GM18508 (cell line): ENCODE results near the gene MAN2B1.
"Not testable (repeated sequence)": the region's sequence is repeated elsewhere in the genome, so short reads cannot be mapped to it uniquely, and the experiment has no call there.

ENCODE experiments used
- ATAC-seq: cut with Tn5 transposase; IDR thresholded peaks from one replicate; pipeline ENCODE4 v1.9.1; 2021; ENCODE audit warnings: moderate number of reproducible peaks; ENCODE audit not compliant: insufficient read depth, unreplicated experiment

MAN2B1 gene

DNA sequence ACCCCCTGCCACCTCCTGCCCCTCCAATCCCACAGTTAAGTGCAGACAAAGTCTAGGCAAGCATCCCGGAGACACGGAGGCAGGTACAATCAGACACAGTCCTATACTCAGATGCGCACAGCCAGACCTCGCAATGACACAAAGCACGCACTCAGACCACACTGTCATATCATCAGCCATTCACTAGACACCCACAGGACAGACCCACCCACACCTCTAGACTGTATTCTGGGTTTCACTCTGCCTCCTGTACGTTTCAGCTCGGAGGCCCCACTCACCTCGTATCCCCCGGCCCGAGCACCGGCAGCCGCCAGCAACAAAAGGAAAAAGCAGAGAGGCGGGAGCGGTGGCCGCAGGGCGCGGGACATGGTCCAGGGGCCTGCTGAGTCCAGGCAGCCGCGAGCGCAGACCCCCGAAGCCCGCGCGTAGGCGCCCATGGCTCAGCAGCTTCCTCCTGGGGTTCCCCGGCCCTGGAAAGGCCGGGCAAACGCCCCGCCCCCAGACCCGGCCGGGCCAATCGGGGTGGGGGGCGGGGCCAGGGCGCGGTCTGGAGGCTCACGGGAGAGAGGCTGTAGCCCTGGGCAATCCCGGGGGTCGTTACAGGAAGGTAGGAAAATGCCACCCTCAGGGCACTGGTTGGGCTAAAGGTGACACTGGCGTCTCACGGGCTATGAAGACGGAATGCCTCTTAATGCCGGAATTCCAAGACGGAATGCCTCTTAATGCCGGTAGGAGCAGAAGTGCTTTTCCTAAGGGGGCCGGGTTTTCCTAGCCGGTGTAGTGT is at the start of gene MAN2B1, which contains the start of gene WDR83:
Gene MAN2B1 (minus strand): TSS at position 478 of the 784 bp plus-strand sequence. CDS start 41 bp downstream, at position 437.
Gene WDR83 (plus strand): TSS at position 543 of the 784 bp plus-strand sequence. CDS start 2,984 bp downstream, outside the sequence.
- ATAC-seq, result no peak

DNA sequence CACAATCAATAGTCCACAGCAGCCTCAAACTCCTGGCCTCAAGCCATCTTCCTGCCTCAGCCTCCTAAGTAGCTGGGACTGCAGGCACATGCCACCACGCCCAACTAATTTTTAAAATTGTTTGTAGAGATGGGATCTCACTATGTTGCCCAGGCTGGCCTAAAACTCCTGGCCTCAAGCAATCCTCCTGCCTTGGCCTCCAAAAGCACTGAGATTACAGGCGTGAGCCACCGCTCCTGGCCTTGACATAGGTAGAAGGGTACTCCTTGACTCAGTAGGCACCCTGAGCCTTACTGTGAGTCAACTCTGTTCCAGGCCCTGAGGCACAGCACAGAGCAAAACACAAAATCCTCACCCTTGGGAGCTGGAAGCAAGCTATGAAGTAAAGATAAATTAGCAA is 49.4 kb upstream of the MAN2B1 start:
- ATAC-seq, result no peak

DNA sequence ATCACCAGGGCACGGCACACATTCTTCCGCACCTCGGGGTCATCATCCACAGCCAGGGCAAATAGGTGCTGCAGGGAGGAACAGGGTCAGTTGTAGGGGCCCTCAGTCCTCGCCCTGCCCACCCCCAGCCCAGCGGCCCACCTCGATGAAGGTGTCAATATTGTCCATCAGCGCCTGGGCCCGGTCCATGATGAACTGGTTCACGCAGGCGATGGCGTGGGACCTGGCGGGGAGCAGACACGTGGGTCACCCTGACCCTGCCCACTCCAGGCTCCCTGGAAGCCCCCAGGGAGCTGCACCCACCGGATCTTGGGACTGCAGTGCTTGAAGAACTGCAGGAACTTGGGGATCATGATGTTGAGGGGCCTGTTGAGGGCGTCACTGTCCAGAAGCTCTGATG is 48.6 kb upstream of the MAN2B1 start:
- no peak for ATAC-seq

DNA sequence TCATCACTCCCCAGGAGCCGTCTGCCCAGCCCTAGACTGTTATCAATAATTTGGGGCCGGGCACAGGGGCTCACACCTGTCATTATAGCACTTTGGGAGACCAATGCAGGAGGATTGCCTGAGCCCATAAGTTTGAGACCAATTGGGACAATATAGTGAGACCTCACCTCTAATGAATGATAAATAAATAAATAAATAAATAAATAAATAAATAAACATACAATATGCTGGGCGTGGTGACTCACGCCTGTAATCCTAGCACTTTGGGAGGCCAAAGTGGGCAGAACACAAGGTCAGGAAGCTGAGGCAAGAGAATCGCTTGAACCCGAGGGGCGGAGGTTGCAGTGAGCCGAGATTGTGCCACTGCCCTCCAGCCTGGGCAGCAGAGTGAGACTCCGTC is 46.8 kb upstream of the MAN2B1 start:
- ATAC-seq, result not testable (repeated sequence)

DNA sequence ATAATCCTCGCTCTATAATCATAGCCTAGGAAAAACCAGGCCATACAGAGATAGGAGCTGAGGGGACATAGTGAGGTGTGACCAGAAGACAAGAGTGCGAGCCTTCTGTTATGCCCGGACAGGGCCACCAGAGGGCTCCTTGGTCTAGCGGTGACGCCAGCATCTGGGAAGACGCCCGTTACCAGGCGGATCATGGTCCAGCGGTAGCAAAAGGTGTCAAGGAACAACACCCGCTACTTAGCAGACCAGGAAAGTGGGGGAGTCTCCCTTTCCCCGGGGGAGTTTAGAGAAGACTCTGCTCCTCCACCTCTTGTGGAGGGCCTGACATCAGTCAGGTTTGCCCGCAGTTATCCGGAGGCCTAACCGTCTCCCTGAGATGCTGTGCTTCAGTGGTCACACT is 45.5 kb upstream of the MAN2B1 start:
- not testable (repeated sequence) for ATAC-seq

DNA sequence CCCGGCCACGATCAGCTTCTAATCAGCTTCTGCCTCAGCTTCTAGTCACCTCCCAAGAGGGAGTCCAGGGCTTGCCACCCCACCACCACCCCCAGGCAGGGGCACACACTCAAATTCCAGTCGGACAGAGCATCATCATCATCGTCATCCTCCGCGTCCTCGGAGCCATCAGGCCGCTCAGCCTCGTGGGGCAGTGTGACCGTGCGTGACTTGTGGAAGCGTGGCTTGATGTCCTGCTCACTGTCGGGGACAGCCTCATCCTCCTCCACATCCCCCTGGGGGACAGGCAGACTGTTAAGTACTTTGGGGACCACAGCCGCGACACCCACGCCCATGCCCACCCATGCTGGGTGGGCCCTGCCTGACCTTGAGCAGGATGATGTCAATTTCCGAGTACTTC is 44.6 kb upstream of the MAN2B1 start:
- no peak for ATAC-seq

DNA sequence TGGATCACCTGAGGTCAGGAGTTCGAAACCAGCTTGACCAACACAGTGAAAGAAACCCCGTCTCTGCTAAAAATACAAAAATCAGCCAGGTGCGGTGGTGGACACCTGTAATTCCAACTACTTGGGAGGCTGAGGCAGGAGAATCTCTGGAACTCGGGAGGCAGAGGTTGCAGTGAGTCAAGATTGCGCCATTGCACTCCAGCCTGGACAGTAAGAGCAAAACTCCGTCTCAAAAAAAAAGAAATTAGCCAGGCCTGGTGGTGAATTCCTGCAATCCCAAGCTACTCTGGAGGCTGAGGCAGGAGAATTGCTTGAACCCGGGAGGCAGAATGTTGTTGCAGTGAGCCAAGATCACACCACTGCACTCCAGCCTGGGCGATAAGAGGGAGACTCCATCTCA is 42.1 kb upstream of the MAN2B1 start:
- ATAC-seq, result no peak

DNA sequence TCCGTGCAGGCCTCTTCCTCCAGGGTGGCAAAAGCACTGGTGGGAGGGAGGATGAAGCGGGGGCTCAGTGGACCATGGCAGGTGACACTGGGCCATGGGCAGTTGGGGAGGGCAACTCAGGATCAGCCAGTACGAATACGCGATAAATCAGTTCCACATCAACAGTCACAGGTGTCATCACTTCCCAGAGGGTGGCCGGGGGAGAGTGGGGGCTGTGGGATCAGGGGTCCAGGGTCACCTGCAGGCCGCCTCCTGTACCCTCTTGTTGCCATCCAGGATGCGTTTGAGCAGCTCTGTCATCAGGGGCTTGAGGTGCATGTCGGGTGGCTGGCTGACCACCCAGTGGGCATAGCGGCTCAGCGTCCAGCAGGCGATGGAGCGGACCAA is 39.8 kb upstream of the MAN2B1 start:
- ATAC-seq, result no peak

DNA sequence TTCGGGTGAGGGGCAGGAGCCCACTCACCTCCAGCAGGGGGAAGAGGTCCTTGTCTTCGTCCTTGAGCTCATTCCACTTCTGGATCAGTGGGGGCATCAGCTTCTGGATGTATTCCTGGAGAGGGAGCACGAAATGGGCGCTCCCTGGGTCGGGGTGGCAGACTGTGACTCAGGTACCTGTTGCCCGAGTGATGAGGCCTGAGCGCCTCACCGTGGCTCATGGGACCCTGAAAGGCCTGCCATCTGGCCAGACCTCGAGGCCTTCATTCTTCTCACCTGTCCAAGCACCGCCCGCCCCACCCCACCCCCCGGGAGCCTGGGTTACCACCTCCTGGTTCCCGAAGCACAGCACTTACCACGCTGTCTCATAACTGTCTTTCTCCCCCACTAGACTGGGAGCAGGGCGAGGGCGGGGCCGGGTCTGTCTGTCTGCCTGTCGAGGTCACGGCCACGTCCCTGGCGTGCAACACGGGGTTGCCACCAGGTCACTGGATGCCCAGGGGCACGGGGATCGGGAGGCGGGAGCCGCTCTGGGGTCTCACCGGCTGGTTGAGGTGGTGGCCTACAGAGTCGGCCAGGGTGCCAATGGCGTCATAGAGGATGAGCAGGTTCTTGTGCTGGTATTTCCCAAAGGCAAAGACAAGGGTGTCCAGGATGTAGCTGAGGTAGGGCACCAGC is 39.3 kb upstream of the MAN2B1 start:
- no peak for ATAC-seq

DNA sequence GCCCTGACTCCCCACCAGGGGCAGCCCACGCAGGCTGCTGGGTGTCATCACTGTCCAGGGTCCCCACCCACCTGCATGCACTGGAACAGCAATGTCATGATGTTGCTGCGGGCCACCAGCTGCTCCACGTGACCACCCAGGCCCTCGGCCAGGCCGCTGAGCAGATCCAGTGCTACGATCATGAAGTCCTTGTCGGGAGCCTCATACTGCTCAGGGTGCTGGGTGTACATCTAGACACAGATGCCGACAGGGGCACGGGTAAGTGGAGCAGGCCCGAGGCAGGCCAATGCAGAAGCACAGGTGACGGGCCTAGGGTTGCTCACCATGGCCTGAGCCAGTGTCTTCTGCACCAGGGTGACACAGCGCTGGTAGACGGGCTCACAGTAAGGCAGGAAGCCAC is 38.6 kb upstream of the MAN2B1 start:
- no peak for ATAC-seq

DNA sequence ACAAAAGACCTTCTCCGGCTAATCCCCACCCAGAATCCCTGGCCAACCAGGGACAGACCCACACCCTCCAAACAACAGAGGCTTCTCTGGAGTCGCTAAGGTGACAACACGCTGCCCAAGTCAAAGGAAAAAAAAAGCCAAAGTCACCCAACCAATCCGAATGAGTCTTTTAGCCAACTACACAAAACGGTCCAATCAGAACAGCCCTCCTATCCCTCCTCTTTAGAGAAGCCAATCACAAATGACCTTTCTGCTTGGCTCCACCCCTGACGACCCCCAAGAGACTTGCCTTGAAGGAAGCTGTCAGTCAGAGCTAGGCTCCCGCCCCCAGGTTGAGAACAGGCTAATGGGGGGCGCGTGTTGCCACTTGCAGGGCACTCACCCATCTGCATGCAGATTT is 36.5 kb upstream of the MAN2B1 start:
- ATAC-seq, result no peak

DNA sequence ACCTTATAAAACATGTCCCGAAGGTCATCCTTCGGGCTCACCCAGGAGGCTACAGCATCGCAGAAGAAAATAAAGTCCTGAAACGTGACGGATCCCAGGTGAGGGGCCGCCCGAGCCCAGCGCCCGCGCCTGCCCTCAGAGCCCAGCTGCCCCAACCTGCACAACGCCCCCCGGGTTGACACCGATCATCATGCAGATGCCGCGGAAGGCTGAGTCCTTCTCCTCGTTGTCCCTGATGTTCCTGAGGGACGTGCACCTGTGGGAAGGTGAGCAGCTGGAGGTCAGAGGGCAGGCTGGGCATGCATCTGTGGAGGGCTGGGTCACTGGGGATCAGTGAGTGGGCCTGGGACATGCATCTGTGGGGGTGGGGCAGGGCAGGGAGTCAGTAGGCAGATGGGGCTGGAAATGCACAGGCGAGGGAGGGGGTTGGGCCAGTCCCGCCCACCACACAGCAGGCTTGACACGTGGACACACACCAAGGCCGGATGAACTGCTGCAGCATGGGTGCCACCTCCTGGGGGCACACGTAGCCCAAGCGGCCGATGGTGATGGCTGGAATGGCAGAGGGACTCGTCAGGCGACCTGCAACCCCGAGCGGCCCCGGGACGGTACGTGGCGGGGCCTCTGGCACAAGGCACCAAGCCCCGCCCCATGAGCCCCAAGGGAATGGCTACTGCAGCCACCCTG is 35.2 kb upstream of the MAN2B1 start:
- ATAC-seq, result no peak

DNA sequence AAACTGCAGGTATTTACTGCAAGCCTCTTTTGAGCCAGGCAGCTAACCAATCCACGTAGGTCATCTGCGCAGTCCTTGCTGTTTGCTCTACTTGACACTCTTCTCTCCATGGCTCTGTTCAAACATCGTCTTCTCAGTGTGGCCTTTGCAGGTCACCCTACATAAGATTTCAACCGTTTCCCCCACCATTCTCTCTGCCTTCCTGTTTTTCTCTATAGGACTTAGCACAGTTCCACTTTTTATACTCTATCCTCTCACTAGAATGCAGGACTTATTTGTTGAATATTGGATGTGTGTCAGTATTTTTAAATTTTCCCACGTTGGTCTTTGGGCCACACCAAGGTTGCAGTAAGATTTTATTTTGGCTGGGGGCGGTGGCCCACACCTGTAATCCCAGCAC is 31.6 kb upstream of the MAN2B1 start:
- ATAC-seq, result no peak

DNA sequence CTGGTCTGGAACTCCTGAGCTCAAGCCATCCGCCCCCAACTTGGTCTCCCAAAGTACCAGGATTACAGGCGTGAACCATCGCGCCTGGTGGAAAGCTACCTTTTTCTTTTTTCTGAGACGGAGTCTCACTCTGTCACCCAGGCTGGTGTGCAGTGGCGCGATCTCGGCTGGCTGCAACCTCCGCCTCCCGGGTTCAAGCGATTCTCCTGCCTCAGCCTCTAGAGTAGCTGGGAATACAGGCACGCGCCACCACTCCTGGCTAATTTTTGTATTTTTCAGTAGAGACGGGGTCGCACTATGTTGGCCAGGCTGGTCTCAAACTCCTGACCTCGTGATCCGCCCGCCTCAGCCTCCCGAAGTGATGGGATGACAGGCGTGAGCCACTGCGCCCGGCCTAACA is 30.9 kb upstream of the MAN2B1 start:
- not testable (repeated sequence) for ATAC-seq

DNA sequence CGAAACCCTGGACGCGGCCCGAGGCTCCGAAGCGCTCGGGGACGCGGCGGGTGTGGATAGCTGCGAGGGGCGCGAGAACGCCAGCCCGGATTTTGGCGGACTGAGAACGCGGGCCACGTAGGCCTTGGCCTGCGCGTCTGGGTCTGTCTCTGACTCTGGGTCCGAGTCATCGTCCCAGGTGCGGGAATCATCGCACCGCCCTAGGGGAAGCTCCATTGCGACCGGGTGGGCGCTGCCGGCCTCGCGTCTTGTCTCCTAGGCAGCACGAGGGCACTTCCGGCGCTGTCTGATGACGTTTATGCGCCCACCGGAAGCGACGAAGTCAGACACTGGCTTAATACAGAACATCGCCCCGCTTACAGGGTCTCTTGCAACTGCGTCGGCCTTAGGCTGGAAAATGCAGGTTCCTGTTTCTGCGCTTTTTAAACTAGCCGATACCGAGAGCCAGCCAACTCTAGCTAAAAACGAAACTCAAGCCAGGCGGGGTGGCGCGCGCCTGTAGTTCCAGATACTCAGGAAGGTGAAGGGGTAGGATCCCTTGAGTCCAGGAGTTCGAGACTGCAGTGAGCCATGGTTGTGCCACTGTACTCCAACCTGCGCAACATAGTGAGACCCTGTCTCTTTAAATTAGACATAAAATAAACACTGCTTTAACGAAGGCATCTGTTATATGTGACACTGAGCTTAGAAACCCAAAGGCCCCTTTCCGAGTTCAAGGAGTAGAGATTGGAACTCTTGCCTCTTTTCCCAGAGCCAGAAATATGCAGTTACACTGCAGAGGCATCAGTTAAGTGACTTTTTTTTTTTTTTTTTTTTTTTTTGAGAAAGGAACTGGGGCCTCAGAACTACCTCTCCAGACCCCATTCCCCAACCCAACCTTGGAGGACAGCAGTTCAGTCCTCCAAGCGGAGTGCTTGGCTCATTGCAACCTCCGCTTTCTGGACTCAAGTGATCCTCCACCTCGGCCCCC is 30.1 kb upstream of the MAN2B1 start, which contains the start of gene FBXW9:
Gene FBXW9 (minus strand): TSS at position 266 of the 970 bp plus-strand sequence. CDS start 50 bp downstream, at position 216.
- ATAC-seq, result peak; percentile 46

DNA sequence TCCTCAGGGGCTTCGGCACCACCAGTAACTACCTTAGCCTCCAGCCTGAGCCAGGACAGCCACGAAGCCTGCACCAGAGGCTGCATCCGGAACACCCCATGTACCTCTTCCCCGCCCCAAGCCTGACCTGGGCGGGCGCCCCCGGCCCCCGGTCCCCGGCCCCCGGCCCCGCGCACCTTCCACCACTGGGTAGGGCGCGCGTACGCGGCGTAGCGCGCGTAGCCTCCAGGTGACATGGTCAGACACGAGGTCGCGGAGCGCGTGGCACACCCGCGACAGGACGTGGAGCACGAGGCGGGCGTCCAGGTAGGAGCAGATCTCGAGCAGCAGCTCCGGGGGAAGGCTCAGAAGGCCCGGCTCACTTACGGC is 29.4 kb upstream of the MAN2B1 start:
- ATAC-seq, result no peak

DNA sequence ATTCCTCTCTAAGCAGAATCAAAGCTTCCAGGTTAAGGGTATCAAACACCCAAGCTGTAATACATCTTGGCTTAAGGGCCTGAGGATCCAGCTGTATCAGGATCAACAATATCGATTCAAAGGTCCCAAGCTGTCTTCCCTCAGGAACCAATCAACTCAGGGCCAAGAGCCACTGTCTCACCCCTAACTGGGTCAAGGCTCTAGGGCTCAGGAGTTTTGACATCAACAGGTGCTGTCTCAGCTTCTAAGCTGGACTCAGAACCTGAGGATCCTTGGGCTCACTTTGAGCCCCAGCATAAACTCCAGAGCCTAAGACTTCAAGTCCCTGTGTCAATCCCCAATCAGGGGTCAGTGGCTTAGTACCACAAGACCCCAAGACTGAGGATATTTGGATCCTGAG is 29.0 kb upstream of the MAN2B1 start:
- no peak for ATAC-seq

DNA sequence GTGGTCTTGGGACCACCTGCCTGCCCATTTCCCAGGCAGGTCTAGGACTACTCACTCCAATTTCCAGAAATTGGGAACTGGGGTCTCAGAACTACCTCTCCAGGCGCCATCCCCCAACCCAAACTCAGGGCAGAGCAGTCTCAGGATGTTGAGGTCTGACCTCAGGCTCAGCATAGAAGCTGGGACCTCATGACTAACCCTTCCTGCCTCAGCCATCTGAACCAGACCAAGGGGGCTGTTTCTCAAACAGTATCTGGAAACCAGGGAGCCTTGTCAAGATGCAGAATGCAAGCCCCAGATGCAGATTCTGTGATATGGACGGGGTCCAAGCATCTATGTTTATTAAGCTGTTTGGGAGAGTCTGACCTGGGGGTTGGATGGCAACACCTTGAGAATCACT is 28.6 kb upstream of the MAN2B1 start:
- no peak for ATAC-seq

DNA sequence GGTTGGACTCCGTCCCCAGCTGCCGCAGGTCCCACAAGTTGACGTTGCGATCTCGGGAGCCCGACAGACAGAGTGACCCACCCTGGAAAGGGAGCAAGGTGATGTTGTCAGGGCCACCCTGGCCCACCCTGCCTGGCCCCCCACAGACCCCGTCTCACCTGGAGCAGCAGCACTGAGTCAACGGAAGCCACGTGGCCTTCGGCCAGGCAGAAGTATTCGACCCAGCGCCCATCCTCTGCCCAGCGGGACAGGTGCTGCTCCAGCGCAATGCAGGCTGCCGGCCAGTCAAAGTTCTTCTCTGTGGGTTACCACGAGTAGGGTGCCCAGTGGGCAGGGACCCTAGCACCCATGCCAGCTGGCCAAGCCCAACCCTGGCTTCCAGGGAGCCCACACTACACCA is 28.1 kb upstream of the MAN2B1 start:
- no peak for ATAC-seq

DNA sequence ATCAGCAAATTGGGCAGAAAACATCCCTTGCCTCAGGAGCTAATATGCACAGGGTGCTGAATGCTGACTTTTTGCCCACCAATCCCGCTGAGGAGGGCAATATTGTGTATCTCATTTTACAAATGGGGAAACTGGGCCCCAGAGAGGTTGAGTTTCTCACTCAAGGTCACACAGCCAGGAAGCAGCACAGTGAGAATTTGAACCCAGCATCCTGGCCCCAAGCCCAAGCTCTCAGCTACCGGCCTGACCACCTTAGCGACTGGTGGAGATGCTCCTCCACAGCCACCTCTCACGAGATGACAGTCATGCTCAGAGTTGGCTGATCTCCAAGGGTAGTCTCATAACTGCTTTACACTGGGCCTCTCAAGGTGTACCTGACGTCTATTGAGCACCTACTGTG is 26.4 kb upstream of the MAN2B1 start:
- ATAC-seq, result no peak
